Measurements from ENCODE around the gene HOXD4.

The HOXD4 gene

GRCh38 chr2:176199902-176200301, 48.6 kb downstream of the HOXD4 start:
- Mint-ChIP-seq H3K9me3 (no peaks in the 10 kb centered on the region), H3K27me3 (ENCODE audit: low read depth, poor library complexity) (peaks cover 3% of the 10 kb centered on the region), H3K36me3 (ENCODE audit: low read depth) (no peaks in the 10 kb centered on the region), H3K4me3 (no peak overlapping the region), H3K4me1 (no peaks in the 10 kb centered on the region), H3K27ac (no peak overlapping the region)
- no peak for DNase-seq
- no peak for TF ChIP-seq CTCF (IDR thresholded peaks at IDR 0.05)

- Mint-ChIP-seq H3K36me3 (ENCODE audit: low read depth) (no peaks in the 10 kb centered on the region), H3K27me3 (ENCODE audit: low read depth, poor library complexity) (peaks cover 3% of the 10 kb centered on the region), H3K4me1 (no peaks in the 10 kb centered on the region), H3K27ac (no peak overlapping the region), H3K4me3 (no peak overlapping the region), H3K9me3 (no peaks in the 10 kb centered on the region)
- no peak for TF ChIP-seq CTCF (IDR thresholded peaks at IDR 0.05)
- no peak for DNase-seq
These were observed 49.6 kb downstream of the HOXD4 start for GRCh38 chr2:176200971-176201370.

- Mint-ChIP-seq H3K27ac (no peak overlapping the region), H3K4me3 (no peak overlapping the region), H3K36me3 (ENCODE audit: low read depth) (no peaks in the 10 kb centered on the region), H3K9me3 (no peaks in the 10 kb centered on the region), H3K27me3 (ENCODE audit: low read depth, poor library complexity) (peaks cover 3% of the 10 kb centered on the region), H3K4me1 (no peaks in the 10 kb centered on the region)
- no peak for TF ChIP-seq CTCF (IDR thresholded peaks at IDR 0.05)
- no peak for DNase-seq
These were observed 51.1 kb downstream of the HOXD4 start for GRCh38 chr2:176202491-176202890.
